ENCODE data around the gene ENO3. TPM values are rescaled to one million over a fixed set of nuclear protein-coding genes. Genes with fewer than 3 reads are reported as not detected.
"Not testable (repeated sequence)": the region's sequence is repeated elsewhere in the genome, so short reads cannot be mapped to it uniquely, and the experiment has no call there.

The ENO3 gene
- total RNA-seq, 1 experiment from 2014 or later, result 19.0 TPM

- no peaks in the 10 kb centered on the region for H3K9me3 Mint-ChIP-seq (ENCODE audit: unreplicated experiment)
- no peaks in the 10 kb centered on the region for H3K36me3 Mint-ChIP-seq (ENCODE audit: insufficient read depth, unreplicated experiment)
- intact Hi-C loops (cut with micrococcal nuclease), result no loop called here
- no peak overlapping the region for H3K27ac Mint-ChIP-seq (ENCODE audit: low read depth, unreplicated experiment)
- DNase-seq (ENCODE audit: unreplicated experiment), result peak; percentile 27
- H3K4me1 Mint-ChIP-seq (ENCODE audit: insufficient read depth, unreplicated experiment), result no peaks in the 10 kb centered on the region
- H3K4me3 Mint-ChIP-seq (ENCODE audit: unreplicated experiment), result no peak overlapping the region
- H3K27me3 Mint-ChIP-seq (ENCODE audit: insufficient read depth, unreplicated experiment), result no peaks in the 10 kb centered on the region
- no TSS peak for BruUV-seq (replicated peaks)
- POLR2A ChIA-PET, result interaction anchor here (0.6 to 7.5 kb wide), 3 partner anchors 9 to 149 kb away, joined by 3 to 182 read pairs (median 4); partner anchors contain the start of genes PFN1, RNF167 and SLC25A11
- CTCF ChIA-PET, result interaction anchor here (0.6 to 1.5 kb wide), 4 partner anchors 11 to 158 kb away, joined by 3 to 4 read pairs (median 3); partner anchors contain the start of gene CHRNE
- TF ChIP-seq, protein P1, sequence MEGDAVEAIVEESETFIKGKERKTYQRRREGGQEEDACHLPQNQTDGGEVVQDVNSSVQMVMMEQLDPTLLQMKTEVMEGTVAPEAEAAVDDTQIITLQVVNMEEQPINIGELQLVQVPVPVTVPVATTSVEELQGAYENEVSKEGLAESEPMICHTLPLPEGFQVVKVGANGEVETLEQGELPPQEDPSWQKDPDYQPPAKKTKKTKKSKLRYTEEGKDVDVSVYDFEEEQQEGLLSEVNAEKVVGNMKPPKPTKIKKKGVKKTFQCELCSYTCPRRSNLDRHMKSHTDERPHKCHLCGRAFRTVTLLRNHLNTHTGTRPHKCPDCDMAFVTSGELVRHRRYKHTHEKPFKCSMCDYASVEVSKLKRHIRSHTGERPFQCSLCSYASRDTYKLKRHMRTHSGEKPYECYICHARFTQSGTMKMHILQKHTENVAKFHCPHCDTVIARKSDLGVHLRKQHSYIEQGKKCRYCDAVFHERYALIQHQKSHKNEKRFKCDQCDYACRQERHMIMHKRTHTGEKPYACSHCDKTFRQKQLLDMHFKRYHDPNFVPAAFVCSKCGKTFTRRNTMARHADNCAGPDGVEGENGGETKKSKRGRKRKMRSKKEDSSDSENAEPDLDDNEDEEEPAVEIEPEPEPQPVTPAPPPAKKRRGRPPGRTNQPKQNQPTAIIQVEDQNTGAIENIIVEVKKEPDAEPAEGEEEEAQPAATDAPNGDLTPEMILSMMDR (IDR thresholded peaks at IDR 0.05; ENCODE audit: unreplicated experiment), result no peak
Measured at GRCh38 chr17:4913994-4914393, 36.9 kb upstream of the ENO3 start.

DNA sequence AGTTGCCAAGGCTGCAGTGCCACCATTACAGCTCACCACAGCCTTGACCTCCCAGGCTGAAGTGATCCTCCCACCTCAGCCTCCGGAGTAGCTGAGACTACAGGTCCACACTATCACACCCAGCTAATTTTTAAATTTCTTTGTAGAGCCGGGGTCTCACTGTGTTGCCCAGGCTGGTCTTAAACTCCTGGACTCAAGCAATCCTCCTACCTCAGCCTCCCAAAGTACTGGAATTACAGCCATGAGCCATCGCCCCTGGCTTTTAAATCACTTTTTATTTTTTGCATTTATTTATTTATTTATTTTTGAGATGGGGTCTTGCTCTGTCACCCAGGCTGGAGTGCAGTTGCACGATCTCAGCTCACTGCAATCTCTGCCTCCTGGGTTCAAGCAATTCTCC is 36.4 kb upstream of the ENO3 start:
- ChIA-PET CTCF (interaction anchor here (0.8 to 1.5 kb wide), 2 partner anchors 66 to 147 kb away, joined by 3 to 4 read pairs; no protein-coding TSS in a partner anchor), POLR2A (interaction anchor here (0.6 to 7.5 kb wide), 2 partner anchors 10 to 30 kb away, joined by 4 to 182 read pairs; partner anchors contain the start of genes PFN1, RNF167 and SLC25A11)
- BruUV-seq (replicated peaks); H3K4me1 Mint-ChIP-seq (ENCODE audit: insufficient read depth, unreplicated experiment); H3K4me3 Mint-ChIP-seq (ENCODE audit: unreplicated experiment); H3K36me3 Mint-ChIP-seq (ENCODE audit: insufficient read depth, unreplicated experiment); DNase-seq (ENCODE audit: unreplicated experiment); H3K27me3 Mint-ChIP-seq (ENCODE audit: insufficient read depth, unreplicated experiment); H3K9me3 Mint-ChIP-seq (ENCODE audit: unreplicated experiment); intact Hi-C loops (cut with micrococcal nuclease); H3K27ac Mint-ChIP-seq (ENCODE audit: low read depth, unreplicated experiment): not testable (repeated sequence)

GRCh38 chr17:4919511-4920047 is 31.3 kb upstream of the ENO3 start:
- Mint-ChIP-seq H3K4me3 (ENCODE audit: unreplicated experiment) (no peak overlapping the region), H3K4me1 (ENCODE audit: insufficient read depth, unreplicated experiment) (peaks cover 16% of the 10 kb centered on the region), H3K27ac (ENCODE audit: low read depth, unreplicated experiment) (no peak overlapping the region), H3K27me3 (ENCODE audit: insufficient read depth, unreplicated experiment) (no peaks in the 10 kb centered on the region), H3K9me3 (ENCODE audit: unreplicated experiment) (no peaks in the 10 kb centered on the region), H3K36me3 (ENCODE audit: insufficient read depth, unreplicated experiment) (no peaks in the 10 kb centered on the region)
- DNase-seq (ENCODE audit: unreplicated experiment), result no peak
- CTCF ChIA-PET, result interaction anchor here (0.6 to 5.1 kb wide), 8 partner anchors 10 to 143 kb away, joined by 3 to 29 read pairs (median 4); partner anchors contain the start of genes CHRNE, RNF167, SLC25A11 and SPAG7
- intact Hi-C loops (cut with micrococcal nuclease), result loop anchor here (2.0 kb wide), 1 partner anchor 21 kb away; the partner anchor contains the start of genes RNF167 and SLC25A11
- TF ChIP-seq, protein P1 (IDR thresholded peaks at IDR 0.05; ENCODE audit: unreplicated experiment), result no peak
- POLR2A ChIA-PET, result interaction anchor here (0.6 to 4.6 kb wide), 19 partner anchors 8 to 294 kb away, joined by 3 to 51 read pairs (median 5); partner anchors contain the start of genes GLTPD2, PFN1, RNF167 and SLC25A11
- BruUV-seq (replicated peaks), result no TSS peak

DNA sequence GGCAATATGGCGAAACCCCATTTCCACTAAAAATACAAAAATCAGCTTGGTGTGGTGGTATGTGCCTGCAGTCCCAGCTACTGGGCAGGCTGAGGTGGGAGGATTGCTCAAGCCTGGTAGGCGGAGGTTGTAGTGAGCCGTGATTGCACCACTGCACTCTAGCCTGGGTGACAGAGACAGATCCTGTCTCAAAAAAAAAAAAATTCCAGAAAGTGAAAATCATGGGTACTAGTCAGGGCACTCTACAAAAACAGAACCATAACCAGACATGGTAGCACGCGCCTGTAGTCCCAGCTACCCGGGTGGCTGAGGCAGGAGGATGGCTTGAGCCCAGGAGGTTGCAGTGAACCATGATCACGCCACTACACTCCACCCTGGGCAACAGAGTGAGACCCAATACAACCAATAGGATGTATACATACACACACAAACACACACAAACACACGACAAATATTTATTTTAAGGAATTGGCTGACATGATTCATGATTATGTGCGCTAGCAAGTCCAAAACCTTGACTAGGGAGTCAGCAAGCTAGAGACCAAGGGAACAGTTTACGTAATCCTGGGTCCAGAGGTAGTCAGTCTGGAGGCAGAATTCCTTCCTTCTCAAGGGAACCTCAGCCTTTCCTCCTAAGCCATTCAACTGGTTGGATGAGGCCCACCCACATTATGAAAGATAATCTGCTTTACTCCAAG is 30.4 kb upstream of the ENO3 start:
- CTCF ChIA-PET, result interaction anchor here (0.6 to 5.1 kb wide), 5 partner anchors 11 to 143 kb away, joined by 3 to 29 read pairs (median 5); partner anchors contain the start of genes CHRNE and SPAG7
- no peaks in the 10 kb centered on the region for H3K36me3 Mint-ChIP-seq (ENCODE audit: insufficient read depth, unreplicated experiment)
- H3K9me3 Mint-ChIP-seq (ENCODE audit: unreplicated experiment), result no peaks in the 10 kb centered on the region
- no TSS peak for BruUV-seq (replicated peaks)
- TF ChIP-seq, protein P1 (IDR thresholded peaks at IDR 0.05; ENCODE audit: unreplicated experiment), result no peak
- intact Hi-C loops (cut with micrococcal nuclease), result loop anchor here (2.0 kb wide), 1 partner anchor 20 kb away; the partner anchor contains the start of genes RNF167 and SLC25A11
- H3K27ac Mint-ChIP-seq (ENCODE audit: low read depth, unreplicated experiment), result peak overlapping the region; percentile 74
- H3K4me1 Mint-ChIP-seq (ENCODE audit: insufficient read depth, unreplicated experiment), result peaks cover 16% of the 10 kb centered on the region
- peak; percentile 83 for DNase-seq (ENCODE audit: unreplicated experiment)
- peak overlapping the region; percentile 39 for H3K4me3 Mint-ChIP-seq (ENCODE audit: unreplicated experiment)
- H3K27me3 Mint-ChIP-seq (ENCODE audit: insufficient read depth, unreplicated experiment), result no peaks in the 10 kb centered on the region
- POLR2A ChIA-PET, result interaction anchor here (0.6 to 4.6 kb wide), 24 partner anchors 9 to 295 kb away, joined by 3 to 51 read pairs (median 4); partner anchors contain the start of genes GLTPD2, KIF1C, MINK1 and PFN1
